SHP77 treated with DMSO at 0.1 percent for 48 hours (cell line): ENCODE measurements around the gene RLN2.

Experiments
- DNase-seq: peaks from one replicate; lab custom pipeline; 2025; lab: John Stamatoyannopoulos, UW

RLN2 gene

DNA sequence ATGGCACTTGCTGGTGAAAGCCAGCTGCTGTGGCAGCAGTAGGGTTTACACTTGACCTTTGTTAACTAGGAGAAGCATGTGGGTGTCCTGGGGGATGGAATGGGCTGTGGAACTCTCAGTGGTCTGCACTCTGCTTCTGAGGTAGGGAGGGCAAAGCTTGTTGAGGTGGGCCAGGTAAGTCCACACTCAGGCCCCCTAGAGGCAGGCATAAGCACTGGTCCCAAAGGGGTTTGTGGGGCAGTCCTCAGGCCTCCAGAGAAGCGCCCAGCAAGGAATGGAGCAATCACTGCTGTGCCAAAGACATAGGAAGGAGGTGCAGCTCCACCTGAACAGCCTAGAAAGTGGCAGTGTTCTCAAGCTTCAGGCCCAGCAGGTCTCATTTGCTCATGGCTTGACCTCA is 38.6 kb downstream of the RLN2 start:
- no peak for DNase-seq

DNA sequence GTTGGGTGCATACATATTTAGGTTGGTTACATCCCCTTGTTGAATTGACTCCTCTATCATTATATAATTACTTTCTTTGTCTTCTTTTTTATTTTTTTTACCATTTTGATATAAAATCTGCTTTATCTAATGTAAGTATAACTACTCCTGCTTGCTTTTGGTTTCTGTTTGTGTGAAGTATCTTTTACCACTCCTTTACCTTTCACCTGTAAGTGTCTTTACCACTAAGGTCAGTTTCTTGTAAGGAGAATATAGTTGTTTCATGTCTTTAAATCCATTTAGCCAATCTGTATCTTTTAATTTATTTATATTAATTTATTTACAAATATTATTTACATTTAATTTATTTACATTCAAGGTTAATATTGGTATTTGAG is 40.3 kb downstream of the RLN2 start:
- DNase-seq: no peak

DNA sequence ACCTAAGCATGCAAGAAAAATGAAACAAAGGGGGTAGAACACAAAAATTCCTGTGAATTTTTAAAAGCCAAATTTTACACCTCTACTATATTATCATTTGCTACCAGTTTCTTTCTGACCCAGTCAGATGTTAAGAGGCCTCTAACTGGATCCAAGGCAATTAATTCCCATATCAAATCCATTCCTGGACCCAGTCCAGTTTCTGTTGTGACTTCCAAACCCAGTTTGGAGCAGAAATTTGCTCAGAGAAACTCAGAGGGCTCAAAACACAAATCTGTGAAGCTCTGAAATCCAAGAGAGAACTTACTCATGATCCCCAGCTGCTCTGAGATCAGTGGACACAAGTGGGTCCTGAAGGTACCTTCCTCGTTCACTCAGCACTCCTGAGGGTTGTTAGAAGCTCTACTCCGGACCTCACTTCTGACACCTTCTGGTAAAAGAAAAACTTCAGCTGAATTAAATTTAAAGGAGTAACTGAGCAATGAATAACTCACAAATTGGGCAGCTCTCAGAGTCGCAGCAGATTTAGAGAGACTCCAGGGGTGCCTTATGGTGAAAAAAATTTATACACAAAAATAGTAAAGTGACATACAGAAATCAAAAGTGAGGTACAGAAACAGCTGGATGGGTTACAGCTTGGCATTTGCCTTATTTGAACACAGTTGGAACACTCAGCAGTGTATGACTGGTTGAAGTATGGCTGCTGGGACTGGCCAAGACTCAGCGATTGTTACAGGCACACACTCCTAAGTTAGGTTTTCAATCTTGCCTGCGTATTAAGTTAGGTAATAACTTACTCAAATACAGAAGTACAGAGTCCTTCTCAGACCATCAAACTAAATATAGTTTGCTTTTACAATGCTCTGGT is 40.9 kb downstream of the RLN2 start:
- no peak for DNase-seq
